SK-N-SH (cell line): ENCODE measurements around the gene MAP2K4. TPM values are rescaled to one million over a fixed set of nuclear protein-coding genes. Genes with fewer than 3 reads are reported as not detected.

Source experiments
- CTCF ChIA-PET: fragments of 300-600, 350-600 bp; formaldehyde crosslinking; extraction: SDS; loops from one replicate; lab custom pipeline; 2021; lab: Yijun Ruan, JAX
- POLR2A ChIA-PET: fragments of 350-600 bp; sonication (Branson Sonifier 250); formaldehyde crosslinking; extraction: SDS; loops from one replicate; lab custom pipeline; 2020; ENCODE audit warnings: antibody characterized with exemption, inconsistent platforms; lab: Yijun Ruan, JAX
- DNase-seq: peaks from one replicate; pipeline ENCODE4 v3.0.0; 2012
- H2AFZ ChIP-seq: fragments of 200-600 bp; sonication (generic); 2 replicates; pipeline ENCODE4 v1.8.1; 2016; ENCODE audit warnings: antibody characterized with exemption, mild to moderate bottlenecking, low read depth
- H3F3A ChIP-seq: fragments of 200-600 bp; sonication (generic); replicated peaks from 2 replicates; pipeline ENCODE3; 2016; ENCODE audit warnings: antibody characterized with exemption, mild to moderate bottlenecking; ENCODE audit not compliant: insufficient read depth
- H3K27ac ChIP-seq, 2 experiments: fragments of 200-500 bp in 1 of 2; fragments of 200-600 bp in 1 of 2; sonication (Bioruptor generic) in 1 of 2; sonication (generic), shearing (Covaris generic) in 1 of 2; 2 replicates each; pipeline versions ENCODE4 v1.5.1 to v1.6.1; 2014 to 2016; ENCODE audit warnings: low read depth in 2 of 2, inconsistent platforms in 1 of 2, low read length in 1 of 2, mild to moderate bottlenecking in 1 of 2, mixed read lengths in 1 of 2
- H3K27me3 ChIP-seq: fragments of 200-600 bp; sonication (generic), shearing (Covaris generic); 2 replicates; pipeline ENCODE4 v1.6.1; 2016; ENCODE audit warnings: mixed run types; ENCODE audit not compliant: insufficient read depth
- H3K36me3 ChIP-seq, 2 experiments: fragments of 200-500 bp in 1 of 2; fragments of 200-600 bp in 1 of 2; sonication (Bioruptor generic) in 1 of 2; sonication (generic) in 1 of 2; replicated peaks in 1 of 2; 2 replicates each; pipeline versions ENCODE3 to v1.5.1; 2014 to 2016; ENCODE audit warnings: low read length in 1 of 2, mild to moderate bottlenecking in 1 of 2; ENCODE audit not compliant: insufficient read depth in 2 of 2, control insufficient read depth in 1 of 2
- H3K4me1 ChIP-seq, 2 experiments: fragments of 200-500 bp in 1 of 2; fragments of 200-600 bp in 1 of 2; sonication (Bioruptor generic) in 1 of 2; sonication (generic), shearing (Covaris generic) in 1 of 2; 2 replicates each; pipeline versions ENCODE4 v1.5.1 to v1.6.1; 2014 to 2016; ENCODE audit warnings: low read depth in 1 of 2, low read length in 1 of 2, mixed run types in 1 of 2; ENCODE audit not compliant: insufficient read depth in 2 of 2, control insufficient read depth in 1 of 2
- H3K4me2 ChIP-seq: fragments of 200-600 bp; sonication (generic), shearing (Covaris generic); 2 replicates; pipeline ENCODE4 v1.6.1; 2017; ENCODE audit warnings: mixed run types
- H3K4me3 ChIP-seq, 2 experiments: fragments of 200-500 bp in 1 of 2; fragments of 200-600 bp in 1 of 2; sonication (Bioruptor generic) in 1 of 2; sonication (generic), shearing (Covaris generic) in 1 of 2; 2 replicates each; pipeline versions ENCODE4 v1.5.1 to v1.8.1; 2014 to 2016; ENCODE audit warnings: low read depth in 2 of 2, inconsistent platforms in 1 of 2, low read length in 1 of 2, mild to moderate bottlenecking in 1 of 2, mixed read lengths in 1 of 2, moderate library complexity in 1 of 2
- H3K79me2 ChIP-seq: fragments of 200-600 bp; sonication (generic); 2 replicates; pipeline ENCODE4 v1.8.1; 2017; ENCODE audit warnings: mild to moderate bottlenecking; ENCODE audit not compliant: insufficient read depth
- H3K9ac ChIP-seq: fragments of 200-600 bp; sonication (generic); 2 replicates; pipeline ENCODE4 v1.6.1; 2017; ENCODE audit warnings: mixed run types
- H3K9me2 ChIP-seq: fragments of 200-600 bp; sonication (generic); 2 replicates; pipeline ENCODE4 v1.6.1; 2017; ENCODE audit warnings: mixed run types
- H3K9me3 ChIP-seq: fragments of 200-600 bp; sonication (generic); 2 replicates; pipeline ENCODE4 v1.6.1; 2017; ENCODE audit warnings: mixed run types, mild to moderate bottlenecking, moderate library complexity
- H4K20me1 ChIP-seq: fragments of 200-600 bp; sonication (generic); 2 replicates; pipeline ENCODE4 v1.6.1; 2017; ENCODE audit warnings: mild to moderate bottlenecking, mixed run types; ENCODE audit not compliant: insufficient read depth
- CHD2 ChIP-seq: fragments of 150-350 bp; IDR thresholded peaks from 2 replicates; pipeline ENCODE4 v1.6.1; 2018; ENCODE audit warnings: low read length; ENCODE audit not compliant: partially characterized antibody
- ELF1 ChIP-seq: IDR thresholded peaks from 2 replicates; pipeline ENCODE4 v1.4.0; 2012
- FOXM1 ChIP-seq: IDR thresholded peaks from 2 replicates; pipeline ENCODE4 v1.4.0; 2012; ENCODE audit warnings: low read depth, mild to moderate bottlenecking
- GABPA ChIP-seq: IDR thresholded peaks from 2 replicates; pipeline ENCODE4 v1.4.0; 2012; ENCODE audit warnings: low read depth, mild to moderate bottlenecking
- MEF2A ChIP-seq: IDR thresholded peaks from 2 replicates; pipeline ENCODE4 v1.4.0; 2012; ENCODE audit warnings: low read depth, borderline replicate concordance
- MXI1 ChIP-seq: IDR thresholded peaks from 2 replicates; pipeline ENCODE4 v1.6.1; 2012; ENCODE audit warnings: mild to moderate bottlenecking, low read depth, low read length, improper control_type of control experiment
- NFIC ChIP-seq: IDR thresholded peaks from 2 replicates; pipeline ENCODE4 v1.4.0; 2012; ENCODE audit warnings: borderline replicate concordance
- NRF1 ChIP-seq: IDR thresholded peaks from 2 replicates; pipeline ENCODE4 v1.6.1; 2012; ENCODE audit warnings: low read depth, mild to moderate bottlenecking, low read length
- RFX5 ChIP-seq: IDR thresholded peaks from 2 replicates; pipeline ENCODE4 v1.6.1; 2012; ENCODE audit warnings: mild to moderate bottlenecking, improper control_type of control experiment, low read length
- SMC3 ChIP-seq: IDR thresholded peaks from 2 replicates; pipeline ENCODE4 v1.6.1; 2012; ENCODE audit warnings: low read depth, low read length, improper control_type of control experiment
- TAF1 ChIP-seq: IDR thresholded peaks from 2 replicates; pipeline ENCODE4 v1.6.1; 2012; ENCODE audit warnings: low read depth, mild to moderate bottlenecking, low read length, moderate library complexity, borderline replicate concordance
- TCF12 ChIP-seq: IDR thresholded peaks from 2 replicates; pipeline ENCODE4 v1.4.0; 2012
- TEAD4 ChIP-seq: IDR thresholded peaks from 2 replicates; pipeline ENCODE4 v1.4.0; 2012; ENCODE audit warnings: mild to moderate bottlenecking, borderline replicate concordance; ENCODE audit not compliant: insufficient read depth
- YY1 ChIP-seq: IDR thresholded peaks from 2 replicates; pipeline ENCODE4 v1.4.0; 2012; ENCODE audit warnings: low read depth, mild to moderate bottlenecking
- WGBS: methylation state at CpG from one replicate; pipeline ENCODE4 v1.1.6; 2017; ENCODE audit warnings: low lambda C conversion rate; 5-methylcytosine and 5-hydroxymethylcytosine counted together
- polyA plus RNA-seq, 3 experiments: library from polyadenylated mRNA; depleted of rRNA; stranded (reverse); fragments of >200 nt; gene quantifications; 2 replicates each; pipeline ENCODE4 v1.2.3, GENCODE V29; 2012
- TF ChIP-seq, protein P1 (sequence below): IDR thresholded peaks from 2 replicates; pipeline ENCODE4; 2012
- TF ChIP-seq, protein P2 (sequence below): IDR thresholded peaks from 2 replicates; pipeline ENCODE4 v1.4.0; 2012; ENCODE audit warnings: low read depth, borderline replicate concordance
- TF ChIP-seq, protein P3 (sequence below): IDR thresholded peaks from 2 replicates; pipeline ENCODE4 v1.6.1; 2012; ENCODE audit warnings: mild to moderate bottlenecking, low read depth, low read length, moderate library complexity

The MAP2K4 gene
- polyA plus RNA-seq, 1 of the 3 experiments (the other 2 are of a cell fraction): 10.6 TPM

DNA sequence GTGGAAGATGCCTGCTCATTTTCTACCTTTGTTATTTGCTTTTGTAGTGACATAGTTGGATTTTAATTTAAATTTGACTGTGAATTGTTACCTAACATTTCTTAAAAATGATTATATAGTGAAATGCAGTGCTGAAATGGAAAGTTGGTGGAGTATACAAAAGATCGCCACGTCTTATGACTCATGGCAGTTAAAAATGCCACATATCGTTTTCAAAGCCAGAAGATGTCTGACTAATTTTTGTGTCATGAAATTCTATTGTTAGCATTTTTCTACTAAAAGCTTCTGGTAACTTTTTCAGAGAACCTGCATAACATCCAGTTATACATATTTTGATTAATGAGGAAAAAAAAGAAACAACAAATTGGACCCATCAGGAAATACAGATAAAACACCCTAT, 20.6 kb downstream of the MAP2K4 start (continued):
- no peak for TF ChIP-seq SMC3
- TF ChIP-seq, protein P1, sequence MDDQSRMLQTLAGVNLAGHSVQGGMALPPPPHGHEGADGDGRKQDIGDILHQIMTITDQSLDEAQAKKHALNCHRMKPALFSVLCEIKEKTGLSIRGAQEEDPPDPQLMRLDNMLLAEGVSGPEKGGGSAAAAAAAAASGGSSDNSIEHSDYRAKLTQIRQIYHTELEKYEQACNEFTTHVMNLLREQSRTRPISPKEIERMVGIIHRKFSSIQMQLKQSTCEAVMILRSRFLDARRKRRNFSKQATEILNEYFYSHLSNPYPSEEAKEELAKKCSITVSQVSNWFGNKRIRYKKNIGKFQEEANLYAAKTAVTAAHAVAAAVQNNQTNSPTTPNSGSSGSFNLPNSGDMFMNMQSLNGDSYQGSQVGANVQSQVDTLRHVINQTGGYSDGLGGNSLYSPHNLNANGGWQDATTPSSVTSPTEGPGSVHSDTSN: peak; percentile 84
- TF ChIP-seq, protein P2, sequence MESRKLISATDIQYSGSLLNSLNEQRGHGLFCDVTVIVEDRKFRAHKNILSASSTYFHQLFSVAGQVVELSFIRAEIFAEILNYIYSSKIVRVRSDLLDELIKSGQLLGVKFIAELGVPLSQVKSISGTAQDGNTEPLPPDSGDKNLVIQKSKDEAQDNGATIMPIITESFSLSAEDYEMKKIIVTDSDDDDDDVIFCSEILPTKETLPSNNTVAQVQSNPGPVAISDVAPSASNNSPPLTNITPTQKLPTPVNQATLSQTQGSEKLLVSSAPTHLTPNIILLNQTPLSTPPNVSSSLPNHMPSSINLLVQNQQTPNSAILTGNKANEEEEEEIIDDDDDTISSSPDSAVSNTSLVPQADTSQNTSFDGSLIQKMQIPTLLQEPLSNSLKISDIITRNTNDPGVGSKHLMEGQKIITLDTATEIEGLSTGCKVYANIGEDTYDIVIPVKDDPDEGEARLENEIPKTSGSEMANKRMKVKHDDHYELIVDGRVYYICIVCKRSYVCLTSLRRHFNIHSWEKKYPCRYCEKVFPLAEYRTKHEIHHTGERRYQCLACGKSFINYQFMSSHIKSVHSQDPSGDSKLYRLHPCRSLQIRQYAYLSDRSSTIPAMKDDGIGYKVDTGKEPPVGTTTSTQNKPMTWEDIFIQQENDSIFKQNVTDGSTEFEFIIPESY: no peak
- TF ChIP-seq FOXM1: no peak
- no peak for TF ChIP-seq TAF1
- TF ChIP-seq ELF1: no peak

DNA sequence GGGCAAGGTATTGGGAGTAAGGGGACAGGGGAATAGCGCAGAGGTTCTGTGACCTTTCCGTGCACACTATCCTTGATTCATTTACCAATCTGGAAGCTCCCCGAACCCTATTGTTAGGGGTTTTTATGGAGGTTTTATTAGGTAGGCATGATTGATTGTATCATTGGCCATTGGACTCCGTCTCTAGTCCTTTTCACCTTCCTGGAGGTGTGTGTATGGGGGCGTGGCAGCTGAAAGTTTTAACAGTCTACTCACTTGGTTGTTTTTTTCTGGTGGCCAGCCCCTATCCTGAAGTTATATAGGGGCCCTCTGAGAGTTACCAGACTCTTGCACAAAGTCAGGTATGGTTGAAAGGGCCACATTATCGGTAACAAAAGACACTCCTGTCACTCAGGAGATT, 23.0 kb downstream of the MAP2K4 start:
- CTCF ChIA-PET: no interaction called here
- Histone ChIP-seq H4K20me1 (peaks cover 85% of the 10 kb centered on the region), H3K79me2 (peaks cover 95% of the 10 kb centered on the region), H3K9me2 (no peaks in the 10 kb centered on the region), H3K27me3 (no peaks in the 10 kb centered on the region), H3K36me3 (no peaks in the 10 kb centered on the region), H3K4me1 (peaks cover 0 to 9% of the 10 kb centered on the region in 2 experiments; a peak in 2 of 4 replicates), H3F3A (peaks cover 15% of the 10 kb centered on the region), H3K9me3 (no peaks in the 10 kb centered on the region), H3K4me3 (no peak overlapping the region), H3K4me2 (no peak overlapping the region), H2AFZ (no peak overlapping the region), H3K27ac (no peak overlapping the region), H3K9ac (no peak overlapping the region)
- WGBS: 91% methylated on average over 6 of the region's 6 CpGs
- TF ChIP-seq MXI1: no peak
- TF ChIP-seq, protein P2: no peak
- TF ChIP-seq RFX5: no peak
- TF ChIP-seq MEF2A: no peak
- no peak for TF ChIP-seq YY1
- TF ChIP-seq CHD2: no peak
- TF ChIP-seq NRF1: no peak
- no peak for TF ChIP-seq NFIC
- TF ChIP-seq GABPA: no peak
- TF ChIP-seq, protein P3, sequence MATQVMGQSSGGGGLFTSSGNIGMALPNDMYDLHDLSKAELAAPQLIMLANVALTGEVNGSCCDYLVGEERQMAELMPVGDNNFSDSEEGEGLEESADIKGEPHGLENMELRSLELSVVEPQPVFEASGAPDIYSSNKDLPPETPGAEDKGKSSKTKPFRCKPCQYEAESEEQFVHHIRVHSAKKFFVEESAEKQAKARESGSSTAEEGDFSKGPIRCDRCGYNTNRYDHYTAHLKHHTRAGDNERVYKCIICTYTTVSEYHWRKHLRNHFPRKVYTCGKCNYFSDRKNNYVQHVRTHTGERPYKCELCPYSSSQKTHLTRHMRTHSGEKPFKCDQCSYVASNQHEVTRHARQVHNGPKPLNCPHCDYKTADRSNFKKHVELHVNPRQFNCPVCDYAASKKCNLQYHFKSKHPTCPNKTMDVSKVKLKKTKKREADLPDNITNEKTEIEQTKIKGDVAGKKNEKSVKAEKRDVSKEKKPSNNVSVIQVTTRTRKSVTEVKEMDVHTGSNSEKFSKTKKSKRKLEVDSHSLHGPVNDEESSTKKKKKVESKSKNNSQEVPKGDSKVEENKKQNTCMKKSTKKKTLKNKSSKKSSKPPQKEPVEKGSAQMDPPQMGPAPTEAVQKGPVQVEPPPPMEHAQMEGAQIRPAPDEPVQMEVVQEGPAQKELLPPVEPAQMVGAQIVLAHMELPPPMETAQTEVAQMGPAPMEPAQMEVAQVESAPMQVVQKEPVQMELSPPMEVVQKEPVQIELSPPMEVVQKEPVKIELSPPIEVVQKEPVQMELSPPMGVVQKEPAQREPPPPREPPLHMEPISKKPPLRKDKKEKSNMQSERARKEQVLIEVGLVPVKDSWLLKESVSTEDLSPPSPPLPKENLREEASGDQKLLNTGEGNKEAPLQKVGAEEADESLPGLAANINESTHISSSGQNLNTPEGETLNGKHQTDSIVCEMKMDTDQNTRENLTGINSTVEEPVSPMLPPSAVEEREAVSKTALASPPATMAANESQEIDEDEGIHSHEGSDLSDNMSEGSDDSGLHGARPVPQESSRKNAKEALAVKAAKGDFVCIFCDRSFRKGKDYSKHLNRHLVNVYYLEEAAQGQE: no peak
- TF ChIP-seq TEAD4: no peak
- no peak for TF ChIP-seq TCF12
- TF ChIP-seq TAF1: no peak
- POLR2A ChIA-PET: no interaction called here
- DNase-seq: no peak
